Stimulated activated naive B cell treated with anti-CD40 and anti-IgM and Interleukin-4, amounts not matched to agents 10 μg/mL and 1 μg/mL and 100 μg/mL, for 72 hours (primary cell): ENCODE results near the gene MYH9.

ENCODE experiments used
- ATAC-seq, 2 donors: fragments of 150-1000 bp; cut with Tn5 transposase; replicated peaks; 2 replicates each; pipeline ENCODE4 v1.10.0; 2021; ENCODE audit warnings: moderate library complexity in 1 of 2
- DNase-seq: peaks from one replicate; pipeline ENCODE4 v3.0.0; 2021
- H3K27ac Mint-ChIP-seq: one replicate; pipeline ENCODE4 v1.8.0; 2022; ENCODE audit warnings: mild to moderate bottlenecking, mixed read lengths
- H3K27me3 Mint-ChIP-seq, 2 donors: one replicate each; pipeline ENCODE4 v1.8.0; 2022; ENCODE audit warnings: mixed read lengths in 2 of 2
- H3K36me3 Mint-ChIP-seq, 2 donors: one replicate each; pipeline ENCODE4 v1.8.0; 2022; ENCODE audit warnings: mixed read lengths in 2 of 2, mild to moderate bottlenecking in 1 of 2
- H3K4me1 Mint-ChIP-seq, 2 donors: one replicate each; pipeline ENCODE4 v1.8.0; 2022; ENCODE audit warnings: mixed read lengths in 2 of 2, mild to moderate bottlenecking in 1 of 2
- H3K4me3 Mint-ChIP-seq, 2 donors: one replicate each; pipeline ENCODE4 v1.8.0; 2022; ENCODE audit warnings: mild to moderate bottlenecking in 2 of 2, mixed read lengths in 2 of 2, moderate library complexity in 1 of 2
- H3K9me3 Mint-ChIP-seq, 2 donors: one replicate each; pipeline ENCODE4 v1.8.0; 2022; ENCODE audit warnings: mixed read lengths in 2 of 2, mild to moderate bottlenecking in 1 of 2

Gene MYH9

DNA sequence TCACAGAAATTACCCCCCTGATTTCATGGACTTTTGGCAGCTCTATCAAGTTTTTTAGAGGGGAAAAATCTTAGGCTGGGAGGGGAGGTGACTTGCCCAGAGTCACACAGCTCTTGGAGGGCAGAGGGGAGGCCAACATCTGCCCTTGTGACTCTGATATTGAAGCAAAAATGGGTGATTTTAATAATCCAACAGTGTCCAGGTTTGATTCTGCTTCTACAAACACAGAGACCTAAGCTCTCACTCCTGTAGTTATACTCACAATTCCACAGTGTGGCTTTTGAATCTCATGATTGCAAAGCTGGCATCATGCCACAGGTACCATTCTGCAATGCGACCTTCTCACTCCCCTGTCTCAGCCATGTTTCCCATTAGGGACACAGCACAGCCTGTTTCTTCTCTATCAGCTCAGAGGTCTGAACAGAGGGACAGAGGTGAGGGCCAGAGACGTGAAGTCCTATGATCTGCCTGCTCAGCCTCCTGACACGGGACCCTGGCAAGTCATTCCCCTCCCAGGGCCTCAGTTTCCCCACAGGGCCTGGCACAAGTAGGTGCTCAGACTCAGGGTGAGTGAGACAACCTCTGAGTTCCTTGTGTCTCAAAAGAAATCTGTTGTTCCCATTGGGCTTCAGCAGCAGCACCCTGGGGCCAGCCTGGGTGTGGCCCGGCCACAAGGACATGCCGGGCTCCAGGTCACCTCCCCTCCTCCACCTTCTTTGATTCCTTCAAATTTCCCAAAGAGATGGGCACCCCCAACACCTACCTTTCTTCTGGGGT, 149.2 kb downstream of the MYH9 start:
- H3K4me1 Mint-ChIP-seq: peaks cover 38 to 62% of the 10 kb centered on the region in 2 donors
- DNase-seq (no peak), ATAC-seq (peak; percentile 10 to 12)
- H3K27ac Mint-ChIP-seq: peak overlapping the region; percentile 98
- H3K9me3 Mint-ChIP-seq: peaks cover 2 to 10% of the 10 kb centered on the region in 2 donors
- no peaks in the 10 kb centered on the region for H3K27me3 Mint-ChIP-seq
- H3K4me3 Mint-ChIP-seq: peak overlapping the region; percentile 97 to 99
- peaks cover 30 to 45% of the 10 kb centered on the region in 2 donors for H3K36me3 Mint-ChIP-seq

DNA sequence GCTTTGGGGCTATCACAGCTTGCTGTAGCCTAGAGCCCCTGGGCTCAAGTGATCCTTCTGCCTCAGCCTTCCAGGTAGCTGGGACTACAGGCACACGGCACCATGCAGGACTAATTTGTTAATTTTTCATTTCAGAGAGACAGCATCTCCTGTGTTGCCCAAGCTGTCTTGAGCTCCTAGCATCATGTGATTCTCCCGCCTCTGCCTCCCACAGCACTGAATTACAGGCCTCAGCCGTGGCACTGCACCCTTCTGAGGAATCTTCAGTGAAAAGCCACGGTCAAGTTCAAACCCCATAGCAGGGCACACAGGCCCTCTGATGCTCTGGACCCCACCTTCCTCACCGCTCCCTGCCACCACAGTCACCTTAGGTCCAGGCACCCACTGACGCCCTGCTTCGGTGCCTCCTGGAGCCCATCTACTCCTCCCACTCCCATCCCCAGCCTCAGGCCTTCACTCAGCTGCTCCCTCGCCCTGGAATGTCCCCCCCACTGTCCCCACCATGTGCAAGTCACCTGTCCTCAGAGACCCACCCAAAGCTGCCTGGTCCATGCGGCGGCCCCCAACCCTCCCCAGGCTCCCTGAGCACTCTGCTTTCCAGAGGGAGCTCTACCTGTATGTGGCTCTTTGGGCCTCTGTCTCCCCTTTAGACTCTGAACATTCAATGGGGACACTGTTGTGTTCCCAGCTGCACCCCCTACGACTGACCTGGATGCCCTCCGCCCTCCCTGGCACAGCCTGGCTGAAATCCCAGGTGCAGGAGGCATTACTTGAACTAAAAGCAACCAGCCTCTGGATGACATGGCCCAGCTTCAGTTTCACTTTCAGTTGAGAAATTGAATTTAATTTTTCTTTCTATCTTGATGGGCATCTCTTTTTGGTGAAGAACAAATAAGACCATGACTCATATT, 150.1 kb downstream of the MYH9 start:
- DNase-seq (no peak), ATAC-seq (no peak)
- Mint-ChIP-seq H3K36me3 (peaks cover 34 to 53% of the 10 kb centered on the region in 2 donors), H3K27ac (peak overlapping the region; percentile 98), H3K4me1 (peaks cover 47 to 70% of the 10 kb centered on the region in 2 donors), H3K9me3 (peaks cover 2 to 9% of the 10 kb centered on the region in 2 donors), H3K4me3 (peak overlapping the region; percentile 97 to 99), H3K27me3 (no peaks in the 10 kb centered on the region)

DNA sequence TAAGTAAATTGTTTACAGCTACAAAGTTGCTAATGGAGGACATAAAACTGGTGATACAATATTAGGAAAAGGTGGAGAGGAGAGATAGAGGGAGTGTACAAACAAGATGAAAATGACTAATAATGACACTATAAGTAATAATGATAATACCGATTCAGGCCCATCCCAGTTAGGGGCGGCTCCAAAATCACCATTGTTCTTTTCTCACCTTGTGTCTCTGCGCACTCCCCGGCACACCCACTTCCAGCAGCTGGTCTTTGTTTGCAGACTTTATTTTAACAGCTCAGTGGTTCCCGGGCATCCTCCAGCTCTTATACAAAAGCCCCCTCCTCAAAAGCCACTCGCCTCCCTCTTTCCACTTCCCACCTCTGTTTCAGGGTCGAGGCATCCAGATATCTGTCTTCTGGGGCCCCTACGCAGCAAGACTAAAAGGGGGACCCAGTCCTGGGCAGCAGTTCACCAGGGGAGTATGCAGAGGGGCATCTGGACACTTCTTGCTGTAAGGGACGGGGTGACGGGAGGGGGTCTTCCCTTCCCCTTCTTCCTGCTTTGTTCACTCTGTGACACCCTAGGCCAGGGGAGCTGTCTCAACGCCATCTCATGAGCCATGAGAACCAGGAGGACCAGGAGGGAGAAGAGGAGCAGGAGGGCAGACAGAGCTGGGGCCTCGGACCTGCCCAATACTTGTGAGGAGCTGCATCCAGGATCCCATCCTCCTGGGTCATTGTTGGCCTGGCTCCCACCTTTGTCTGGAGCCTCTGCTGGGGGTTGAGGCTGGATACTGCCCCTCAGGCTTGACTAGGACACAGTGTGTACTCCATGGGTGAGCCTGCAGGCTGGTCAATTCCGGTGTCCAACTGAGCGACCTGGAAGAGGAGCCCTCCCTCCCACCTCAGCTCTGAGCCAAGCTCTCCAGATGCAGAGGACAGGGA, 151.1 kb downstream of the MYH9 start:
- Mint-ChIP-seq H3K9me3 (peaks cover 0 to 6% of the 10 kb centered on the region in 2 donors), H3K36me3 (peaks cover 43 to 63% of the 10 kb centered on the region in 2 donors), H3K4me1 (peaks cover 53 to 78% of the 10 kb centered on the region in 2 donors), H3K4me3 (peak overlapping the region in 1 of 2 donors; percentile 28), H3K27me3 (no peaks in the 10 kb centered on the region), H3K27ac (no peak overlapping the region)
- ATAC-seq (no peak), DNase-seq (no peak)

DNA sequence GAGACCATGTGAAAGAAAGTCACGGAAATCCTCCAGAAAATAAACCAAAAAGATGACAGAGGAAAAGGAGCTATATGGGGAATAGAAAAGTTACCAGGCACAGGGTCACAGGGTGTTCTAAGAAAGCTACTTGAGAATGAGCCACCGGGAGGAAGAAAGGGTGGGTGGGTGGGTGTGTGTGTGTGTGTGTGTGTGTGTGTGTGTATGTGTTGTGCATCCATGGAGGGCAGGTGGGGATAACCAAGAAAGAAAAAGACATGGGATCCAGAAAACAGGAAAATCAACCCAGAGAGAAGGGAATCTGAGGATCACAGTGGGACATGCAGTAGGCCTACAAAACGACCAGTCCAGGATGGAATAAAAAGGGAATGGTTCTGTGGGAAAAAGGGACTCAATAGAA, 152.2 kb downstream of the MYH9 start:
- peaks cover 53 to 78% of the 10 kb centered on the region in 2 donors for H3K4me1 Mint-ChIP-seq
- no peaks in the 10 kb centered on the region for H3K27me3 Mint-ChIP-seq
- H3K36me3 Mint-ChIP-seq: peaks cover 49 to 74% of the 10 kb centered on the region in 2 donors
- DNase-seq (no peak), ATAC-seq (no peak)
- H3K27ac Mint-ChIP-seq: no peak overlapping the region
- H3K4me3 Mint-ChIP-seq: peak overlapping the region in 1 of 2 donors; percentile 36
- peaks cover 0 to 6% of the 10 kb centered on the region in 2 donors for H3K9me3 Mint-ChIP-seq

DNA sequence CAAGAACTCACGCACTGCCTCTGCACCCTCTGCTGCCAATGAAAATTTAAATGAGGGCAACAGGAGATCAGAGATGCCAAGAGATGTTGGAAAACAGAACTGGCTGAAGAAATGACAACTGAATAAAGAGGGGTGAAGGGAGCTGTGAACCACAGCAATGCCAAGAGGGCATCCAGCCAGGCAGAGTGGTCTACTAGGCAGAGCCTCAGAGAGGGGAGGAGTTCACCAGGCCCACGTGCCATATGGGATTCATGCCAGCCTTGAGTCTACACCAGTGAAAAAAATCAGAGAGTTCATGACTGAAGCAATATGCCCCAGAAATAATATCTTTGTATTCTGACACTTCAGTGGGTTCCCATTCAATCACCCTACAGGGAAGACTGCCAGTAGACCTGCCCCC, 152.8 kb downstream of the MYH9 start:
- Mint-ChIP-seq H3K27me3 (no peaks in the 10 kb centered on the region), H3K36me3 (peaks cover 52 to 79% of the 10 kb centered on the region in 2 donors)

DNA sequence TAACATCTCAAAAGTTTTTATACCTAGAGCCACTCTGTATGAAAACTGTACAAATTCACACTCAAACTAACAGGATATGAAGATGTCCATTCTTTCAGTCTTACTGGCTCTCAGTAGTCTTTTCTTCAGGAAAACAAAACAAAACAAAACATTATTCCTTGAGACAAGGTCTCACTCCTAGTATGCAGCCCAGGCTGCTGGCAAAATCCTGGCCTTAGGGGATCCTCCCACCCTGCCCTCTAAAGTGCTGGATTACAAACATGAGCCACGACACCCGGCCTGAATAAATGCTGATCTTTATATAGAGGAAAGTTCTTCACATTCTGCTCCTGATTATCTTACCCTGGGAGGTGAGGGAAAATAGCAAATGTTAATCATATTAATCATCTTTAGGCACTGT, 153.6 kb downstream of the MYH9 start:
- Mint-ChIP-seq H3K9me3 (peaks cover 0 to 6% of the 10 kb centered on the region in 2 donors), H3K27me3 (no peaks in the 10 kb centered on the region), H3K27ac (peak overlapping the region; percentile 2), H3K36me3 (peaks cover 55 to 83% of the 10 kb centered on the region in 2 donors), H3K4me1 (peaks cover 47 to 68% of the 10 kb centered on the region in 2 donors), H3K4me3 (no peak overlapping the region)
- DNase-seq (no peak), ATAC-seq (no peak)

More for the DNA sequence above, 152.8 kb downstream of the MYH9 start:
- DNase-seq (no peak), ATAC-seq (no peak)
- Mint-ChIP-seq H3K9me3 (peaks cover 0 to 6% of the 10 kb centered on the region in 2 donors), H3K27ac (peak overlapping the region; percentile 65), H3K4me1 (peaks cover 52 to 75% of the 10 kb centered on the region in 2 donors), H3K4me3 (no peak overlapping the region)

DNA sequence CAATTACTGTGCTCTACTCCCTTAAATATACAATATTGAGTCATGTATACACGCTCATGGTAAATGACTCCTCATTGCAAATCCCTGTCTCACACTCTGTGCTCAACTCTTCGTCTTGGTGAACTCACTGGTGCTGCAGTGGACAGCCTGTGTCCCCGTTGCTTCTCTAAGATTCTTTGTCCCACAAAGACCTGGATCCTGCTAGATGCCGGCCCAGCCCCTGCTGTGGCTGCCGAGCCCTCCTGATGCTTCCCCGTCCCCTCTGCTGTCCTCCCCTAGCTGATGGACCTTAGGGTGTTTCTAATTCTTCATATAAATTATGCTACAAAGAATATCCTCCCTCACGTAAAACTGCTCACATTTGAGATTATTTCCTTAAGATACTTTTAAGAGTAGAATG, 154.0 kb downstream of the MYH9 start:
- Mint-ChIP-seq H3K9me3 (peaks cover 0 to 6% of the 10 kb centered on the region in 2 donors), H3K27me3 (no peaks in the 10 kb centered on the region), H3K4me1 (peaks cover 47 to 64% of the 10 kb centered on the region in 2 donors), H3K27ac (peak overlapping the region; percentile 2), H3K4me3 (no peak overlapping the region), H3K36me3 (peaks cover 56 to 84% of the 10 kb centered on the region in 2 donors)
- DNase-seq (no peak), ATAC-seq (no peak)

DNA sequence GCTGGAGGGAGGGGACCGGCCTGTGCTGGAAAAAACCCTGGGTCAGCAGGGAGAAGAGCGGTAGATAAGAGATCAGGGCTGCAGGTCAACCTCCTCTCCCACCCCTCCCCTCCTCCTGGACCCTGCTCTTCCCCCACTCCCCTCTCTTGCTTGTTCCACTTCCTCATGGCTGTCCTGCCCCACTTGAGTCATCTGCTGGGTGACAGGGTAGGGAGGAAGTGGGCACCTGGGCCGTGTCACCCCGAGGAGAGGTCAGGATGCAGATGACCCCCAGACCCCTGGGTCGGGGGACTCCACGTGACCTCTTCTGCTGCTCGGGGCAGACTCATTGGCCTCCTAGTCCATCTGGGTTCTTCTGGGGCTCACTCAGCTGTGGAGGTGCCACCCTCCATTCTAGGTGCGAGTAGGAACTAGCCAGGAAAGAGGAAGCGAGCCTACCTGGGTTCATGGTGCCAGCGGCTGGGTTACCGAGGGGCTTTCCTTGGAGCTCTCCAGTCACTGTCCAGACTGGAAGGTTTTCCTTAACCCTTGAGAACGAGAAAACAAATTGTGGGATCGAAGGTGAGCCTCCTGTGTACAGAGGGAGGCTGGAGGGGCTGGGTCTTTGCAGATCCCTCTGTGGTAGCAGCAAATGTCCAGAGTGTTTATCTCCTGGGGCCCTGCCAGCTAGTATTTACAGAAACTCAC, 154.9 kb downstream of the MYH9 start:
- no peak overlapping the region for H3K4me3 Mint-ChIP-seq
- H3K27me3 Mint-ChIP-seq: no peaks in the 10 kb centered on the region
- DNase-seq (peak; percentile 31), ATAC-seq (peak; percentile 82 to 87)
- H3K4me1 Mint-ChIP-seq: peaks cover 39 to 55% of the 10 kb centered on the region in 2 donors
- H3K27ac Mint-ChIP-seq: peak overlapping the region; percentile 85
- H3K36me3 Mint-ChIP-seq: peaks cover 57 to 90% of the 10 kb centered on the region in 2 donors
- H3K9me3 Mint-ChIP-seq: peaks cover 0 to 6% of the 10 kb centered on the region in 2 donors
